ENCODE results near the gene ZNF446.
"Not testable (repeated sequence)": the region's sequence is repeated elsewhere in the genome, so short reads cannot be mapped to it uniquely, and the experiment has no call there.

Gene ZNF446

DNA sequence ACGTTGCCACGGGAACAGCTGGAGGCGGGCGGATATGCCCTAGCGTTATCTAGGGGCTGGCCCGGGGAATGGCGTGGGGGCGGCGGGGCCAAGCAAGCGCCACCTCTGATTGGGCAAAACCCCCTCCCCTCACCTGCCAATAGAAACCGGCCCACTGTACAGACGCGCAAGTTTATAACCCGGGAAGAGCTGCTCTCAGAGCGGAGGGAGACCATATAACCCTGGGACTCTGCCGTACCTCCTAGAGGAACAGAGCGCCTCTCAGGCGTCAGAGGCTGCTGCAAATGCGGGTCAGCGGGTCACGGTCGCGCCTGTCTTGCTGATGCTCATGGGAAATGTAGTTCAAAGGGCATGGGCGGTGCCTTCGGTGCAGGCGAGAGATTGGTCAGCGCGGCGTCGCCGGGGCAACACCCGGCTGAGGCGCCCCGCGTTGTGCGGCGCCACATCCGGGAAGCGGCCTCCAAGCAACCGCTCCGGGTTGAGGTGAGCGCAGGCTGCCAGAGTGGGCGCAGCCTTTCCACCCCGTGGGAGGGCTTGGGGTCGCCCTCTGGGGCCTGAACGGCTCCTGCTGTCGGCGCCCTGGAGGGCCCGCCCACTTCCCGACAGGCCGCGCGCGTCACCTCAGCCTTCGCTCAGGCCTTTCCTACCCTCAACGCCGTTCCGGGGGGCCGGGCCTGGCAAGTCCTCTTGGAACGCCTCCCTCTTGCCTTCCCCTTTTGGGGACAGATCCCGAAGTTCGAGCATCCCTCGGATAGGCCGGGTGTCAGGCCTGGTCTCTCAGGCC, at the start of gene ZNF446:
Gene ZNF446, plus strand, starts transcription at position 639 of the 784 bp plus-strand sequence. CDS start 867 bp downstream, outside the sequence.
- H3K27me3 ChIP-seq (ENCODE audit: insufficient read depth, low read length): no peaks in the 10 kb centered on the region
- peak within 1 kb of the TSS; percentile 79 for H3K27ac ChIP-seq (ENCODE audit: low read depth, low read length)
- H3K36me3 ChIP-seq (ENCODE audit: insufficient read depth, low read length): no peaks in the 10 kb centered on the region
- peak within 1 kb of the TSS; percentile 74 for H2AFZ ChIP-seq (ENCODE audit: low read length, unreplicated experiment)
- H3K4me1 ChIP-seq (ENCODE audit: control insufficient read depth, insufficient read depth, low read length, unreplicated experiment): peaks cover 4% of the 10 kb centered on the region
- peak within 1 kb of the TSS; percentile 87 for H3K4me3 ChIP-seq (ENCODE audit: low read depth, low read length)
- no peaks in the 10 kb centered on the region for H3K79me2 ChIP-seq (ENCODE audit: control insufficient read depth, insufficient read depth, low read length, unreplicated experiment)

DNA sequence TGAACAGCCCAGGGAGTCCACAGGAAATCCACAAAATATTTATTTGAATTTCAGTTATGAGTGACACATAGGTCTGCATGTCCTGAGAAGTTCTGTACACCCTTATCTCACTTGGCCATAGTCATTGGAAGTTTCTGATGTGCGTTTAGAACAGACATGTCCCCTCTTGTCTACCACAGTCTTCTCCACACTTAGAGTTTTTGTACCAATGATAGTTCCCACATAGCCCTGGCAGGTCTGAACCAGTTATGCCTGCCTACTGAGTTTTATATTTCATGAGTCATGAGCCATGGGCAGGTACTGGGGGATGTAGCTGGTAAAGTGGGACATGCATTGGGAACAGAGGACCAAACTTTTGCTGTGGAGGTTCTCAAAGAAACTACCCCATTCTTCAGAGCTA, 47.5 kb upstream of the ZNF446 start:
- Histone ChIP-seq H2AFZ (ENCODE audit: low read length, unreplicated experiment) (no peak overlapping the region), H3K4me3 (ENCODE audit: low read depth, low read length) (no peak overlapping the region), H3K27ac (ENCODE audit: low read depth, low read length) (no peak overlapping the region), H3K36me3 (ENCODE audit: insufficient read depth, low read length) (peaks cover 24% of the 10 kb centered on the region), H3K4me1 (ENCODE audit: control insufficient read depth, insufficient read depth, low read length, unreplicated experiment) (no peaks in the 10 kb centered on the region), H3K27me3 (ENCODE audit: insufficient read depth, low read length) (no peaks in the 10 kb centered on the region), H3K79me2 (ENCODE audit: control insufficient read depth, insufficient read depth, low read length, unreplicated experiment) (no peaks in the 10 kb centered on the region)

DNA sequence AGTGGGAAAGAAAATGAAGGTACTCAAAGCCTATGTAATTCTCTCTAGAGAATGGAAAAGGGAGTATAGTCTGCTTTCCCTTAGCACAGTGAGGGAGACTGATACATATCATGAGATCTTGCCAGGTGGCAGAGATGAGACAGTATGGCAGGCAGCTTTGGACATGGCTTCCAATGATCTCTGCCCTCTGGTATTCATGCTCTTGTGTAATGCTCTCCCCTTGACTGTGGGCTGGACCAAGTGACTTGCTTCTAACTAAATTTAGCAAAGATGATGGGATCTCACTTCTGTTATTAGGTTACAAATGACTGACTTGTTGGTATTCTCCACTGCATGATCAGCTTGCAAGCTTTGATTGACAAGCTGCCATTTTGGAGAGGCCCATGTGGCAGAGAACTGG, 46.4 kb upstream of the ZNF446 start:
- H2AFZ ChIP-seq (ENCODE audit: low read length, unreplicated experiment): no peak overlapping the region
- H3K4me1 ChIP-seq (ENCODE audit: control insufficient read depth, insufficient read depth, low read length, unreplicated experiment): no peaks in the 10 kb centered on the region
- no peaks in the 10 kb centered on the region for H3K79me2 ChIP-seq (ENCODE audit: control insufficient read depth, insufficient read depth, low read length, unreplicated experiment)
- no peak overlapping the region for H3K4me3 ChIP-seq (ENCODE audit: low read depth, low read length)
- H3K27me3 ChIP-seq (ENCODE audit: insufficient read depth, low read length): no peaks in the 10 kb centered on the region
- no peak overlapping the region for H3K27ac ChIP-seq (ENCODE audit: low read depth, low read length)
- peaks cover 35% of the 10 kb centered on the region for H3K36me3 ChIP-seq (ENCODE audit: insufficient read depth, low read length)

DNA sequence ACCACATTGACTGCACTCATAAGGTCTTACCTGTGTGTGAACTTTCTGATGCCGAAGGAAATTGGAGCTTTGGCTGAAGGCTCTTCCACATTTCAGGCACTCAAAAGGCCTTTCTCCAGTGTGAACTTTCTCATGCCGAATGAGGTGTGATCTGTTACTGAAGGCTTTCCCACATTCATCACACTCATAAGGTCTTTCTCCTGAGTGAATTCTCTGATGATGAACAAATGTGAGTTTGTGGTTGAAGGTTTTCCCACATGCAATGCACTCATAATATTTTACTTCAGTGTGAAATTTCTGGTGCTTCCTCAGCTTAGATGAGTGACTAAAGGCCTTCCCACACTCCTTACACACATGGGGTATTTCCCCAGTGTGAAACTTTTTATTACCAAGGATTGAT, 41.9 kb upstream of the ZNF446 start:
- Histone ChIP-seq H3K4me3 (ENCODE audit: low read depth, low read length) (no peak overlapping the region), H3K36me3 (ENCODE audit: insufficient read depth, low read length) (peaks cover 67% of the 10 kb centered on the region), H2AFZ (ENCODE audit: low read length, unreplicated experiment) (no peak overlapping the region), H3K27ac (ENCODE audit: low read depth, low read length) (no peak overlapping the region), H3K79me2 (ENCODE audit: control insufficient read depth, insufficient read depth, low read length, unreplicated experiment) (peaks cover 10% of the 10 kb centered on the region), H3K27me3 (ENCODE audit: insufficient read depth, low read length) (no peaks in the 10 kb centered on the region), H3K4me1 (ENCODE audit: control insufficient read depth, insufficient read depth, low read length, unreplicated experiment) (no peaks in the 10 kb centered on the region)

DNA sequence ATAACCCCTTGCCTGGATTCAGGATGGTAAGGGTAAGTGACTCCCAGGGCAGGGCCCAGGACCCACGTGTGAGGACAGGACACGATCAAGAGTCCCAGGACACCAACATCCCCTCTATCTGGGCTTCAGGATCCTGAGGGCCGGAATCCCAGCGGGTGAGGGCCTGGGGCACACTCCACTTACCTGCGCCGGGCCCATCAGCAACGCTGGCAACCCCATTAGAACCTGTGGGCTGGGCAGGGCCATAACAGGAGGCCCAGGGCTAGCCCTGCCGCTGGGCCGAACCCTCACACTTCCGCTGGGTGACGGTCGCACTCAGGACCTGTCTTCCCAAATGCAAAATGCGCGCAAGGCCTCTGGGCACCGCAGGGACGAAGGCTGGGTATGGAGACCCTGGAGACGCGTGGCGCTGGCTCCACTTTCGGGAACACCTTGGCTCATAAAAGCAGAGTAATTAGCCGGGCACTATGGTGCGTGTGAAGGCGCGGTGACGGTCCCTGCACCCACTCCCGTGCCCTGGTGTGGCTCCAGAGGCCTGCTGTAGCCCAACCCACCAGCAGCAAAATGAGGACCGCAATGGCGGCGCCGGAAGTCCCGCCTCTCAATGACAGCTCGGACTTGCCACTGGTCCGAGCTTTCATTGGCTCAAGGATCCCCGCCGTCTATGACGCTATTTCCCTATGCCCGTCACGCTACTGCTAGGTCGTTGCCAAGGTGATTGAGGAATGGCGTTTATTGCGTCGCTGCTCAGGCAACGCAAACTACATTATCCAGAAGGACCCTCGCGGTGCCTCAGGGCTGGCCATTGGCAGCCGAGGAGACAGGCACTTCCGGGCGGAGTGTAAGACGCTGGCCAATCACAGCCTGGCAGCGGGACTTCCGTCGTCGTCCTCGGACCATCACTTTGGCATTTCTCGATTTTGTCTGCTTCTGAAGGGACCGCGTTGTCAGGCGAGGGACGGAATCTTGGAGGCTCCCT, 36.3 kb upstream of the ZNF446 start, which contains the start of gene ZNF132:
Gene ZNF132, minus strand, starts transcription at position 578 of the 979 bp plus-strand sequence. Its CDS starts 332 bp downstream, at position 246.
- Histone ChIP-seq H3K4me3 (ENCODE audit: low read depth, low read length) (peak within 1 kb of the TSS; percentile 80), H3K36me3 (ENCODE audit: insufficient read depth, low read length) (peaks cover 31% of the 10 kb centered on the region), H3K4me1 (ENCODE audit: control insufficient read depth, insufficient read depth, low read length, unreplicated experiment) (no peaks in the 10 kb centered on the region), H3K27me3 (ENCODE audit: insufficient read depth, low read length) (no peaks in the 10 kb centered on the region), H3K79me2 (ENCODE audit: control insufficient read depth, insufficient read depth, low read length, unreplicated experiment) (peaks cover 15% of the 10 kb centered on the region), H2AFZ (ENCODE audit: low read length, unreplicated experiment) (peak within 1 kb of the TSS; percentile 87), H3K27ac (ENCODE audit: low read depth, low read length) (peak within 1 kb of the TSS; percentile 63)

DNA sequence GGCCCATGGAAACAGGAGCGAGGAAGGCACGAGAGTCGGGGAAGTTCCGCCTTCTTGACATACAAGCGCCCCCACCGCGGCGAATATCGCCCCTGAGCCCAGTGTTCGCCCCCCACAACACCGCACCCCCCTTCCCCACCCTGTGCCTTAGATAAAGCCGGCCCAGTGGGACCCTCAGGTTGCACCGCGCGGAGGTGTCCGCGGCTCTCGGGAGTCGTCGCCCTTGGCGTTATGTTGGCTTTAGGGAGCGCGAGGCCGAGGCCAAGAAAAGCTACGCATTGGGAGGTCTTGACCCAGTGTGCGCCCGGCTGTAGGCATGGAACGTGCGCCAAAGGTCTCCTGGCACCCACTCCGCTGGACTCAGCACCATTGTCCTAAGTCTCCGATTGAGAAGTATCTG, 35.6 kb upstream of the ZNF446 start:
- peak overlapping the region; percentile 80 for H3K4me3 ChIP-seq (ENCODE audit: low read depth, low read length)
- H3K79me2 ChIP-seq (ENCODE audit: control insufficient read depth, insufficient read depth, low read length, unreplicated experiment): peaks cover 15% of the 10 kb centered on the region
- H3K27me3 ChIP-seq (ENCODE audit: insufficient read depth, low read length): no peaks in the 10 kb centered on the region
- H2AFZ ChIP-seq (ENCODE audit: low read length, unreplicated experiment): peak overlapping the region; percentile 87
- H3K36me3 ChIP-seq (ENCODE audit: insufficient read depth, low read length): peaks cover 24% of the 10 kb centered on the region
- H3K27ac ChIP-seq (ENCODE audit: low read depth, low read length): peak overlapping the region; percentile 63
- no peaks in the 10 kb centered on the region for H3K4me1 ChIP-seq (ENCODE audit: control insufficient read depth, insufficient read depth, low read length, unreplicated experiment)

DNA sequence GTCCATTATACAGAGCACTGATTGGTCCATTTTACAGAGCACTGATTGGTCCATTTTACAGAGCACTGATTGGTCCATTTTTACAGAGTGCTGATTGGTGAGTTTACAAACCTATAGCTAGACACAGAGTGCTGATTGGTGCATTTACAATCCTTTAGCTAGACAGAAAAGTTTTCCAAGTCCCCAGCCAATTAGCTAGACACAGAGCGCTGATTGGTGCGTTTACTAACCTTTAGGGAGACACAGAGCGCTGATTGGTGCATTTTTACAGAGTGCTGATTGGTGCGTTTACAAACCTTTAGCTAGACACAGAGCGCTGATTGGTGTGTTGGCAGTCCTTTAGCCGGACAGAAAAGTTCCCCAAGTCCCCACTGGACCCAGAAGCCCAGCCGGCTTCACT, 33.2 kb upstream of the ZNF446 start:
- H3K27ac ChIP-seq (ENCODE audit: low read depth, low read length); H3K36me3 ChIP-seq (ENCODE audit: insufficient read depth, low read length); H3K27me3 ChIP-seq (ENCODE audit: insufficient read depth, low read length); H2AFZ ChIP-seq (ENCODE audit: low read length, unreplicated experiment); H3K4me1 ChIP-seq (ENCODE audit: control insufficient read depth, insufficient read depth, low read length, unreplicated experiment); H3K4me3 ChIP-seq (ENCODE audit: low read depth, low read length): not testable (repeated sequence)
- peaks cover 11% of the 10 kb centered on the region for H3K79me2 ChIP-seq (ENCODE audit: control insufficient read depth, insufficient read depth, low read length, unreplicated experiment)

DNA sequence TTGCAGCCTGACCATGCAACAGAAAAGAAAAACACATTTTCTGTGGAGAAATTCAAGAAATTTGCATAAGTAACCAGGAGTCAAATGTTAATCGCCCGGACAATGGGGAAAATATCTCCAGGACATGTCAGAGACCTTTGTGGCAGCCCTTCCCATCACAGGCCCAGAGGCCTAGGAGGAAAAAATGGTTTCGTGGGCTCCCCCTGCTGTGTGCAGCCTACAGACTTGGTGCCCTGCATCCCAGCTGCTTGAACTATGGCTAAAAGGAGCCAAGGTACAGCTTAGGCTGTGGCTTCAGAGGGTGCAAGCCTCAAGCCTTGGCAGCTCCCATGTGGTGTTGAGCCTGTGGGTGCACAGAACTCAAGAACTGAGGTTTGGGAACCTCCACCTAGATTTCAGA, 27.3 kb upstream of the ZNF446 start:
- H3K4me1 ChIP-seq (ENCODE audit: control insufficient read depth, insufficient read depth, low read length, unreplicated experiment); H3K4me3 ChIP-seq (ENCODE audit: low read depth, low read length); H3K27me3 ChIP-seq (ENCODE audit: insufficient read depth, low read length); H3K36me3 ChIP-seq (ENCODE audit: insufficient read depth, low read length); H3K27ac ChIP-seq (ENCODE audit: low read depth, low read length); H3K79me2 ChIP-seq (ENCODE audit: control insufficient read depth, insufficient read depth, low read length, unreplicated experiment); H2AFZ ChIP-seq (ENCODE audit: low read length, unreplicated experiment): not testable (repeated sequence)

DNA sequence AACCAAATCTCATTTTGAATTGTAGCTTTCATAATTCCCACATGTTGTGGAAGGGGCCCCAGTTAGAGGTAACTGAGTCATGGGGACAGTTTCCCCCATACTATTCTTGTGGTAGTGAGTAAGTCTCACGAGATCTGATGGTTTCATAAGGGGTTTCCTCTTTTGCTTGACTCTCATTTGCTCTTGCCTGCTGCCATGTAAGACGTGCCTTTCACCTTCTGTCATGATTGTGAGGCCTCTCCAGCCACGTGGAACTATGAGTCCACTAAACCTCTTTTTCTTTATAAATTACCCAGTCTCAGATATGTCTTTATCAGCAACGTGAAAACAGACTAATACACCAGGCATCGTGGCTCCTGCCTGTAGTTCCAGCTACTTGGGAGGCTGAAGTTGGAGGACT, 26.2 kb upstream of the ZNF446 start:
- not testable (repeated sequence) for H3K27me3 ChIP-seq (ENCODE audit: insufficient read depth, low read length); H3K79me2 ChIP-seq (ENCODE audit: control insufficient read depth, insufficient read depth, low read length, unreplicated experiment); H3K27ac ChIP-seq (ENCODE audit: low read depth, low read length); H3K36me3 ChIP-seq (ENCODE audit: insufficient read depth, low read length); H3K4me3 ChIP-seq (ENCODE audit: low read depth, low read length); H2AFZ ChIP-seq (ENCODE audit: low read length, unreplicated experiment); H3K4me1 ChIP-seq (ENCODE audit: control insufficient read depth, insufficient read depth, low read length, unreplicated experiment)

DNA sequence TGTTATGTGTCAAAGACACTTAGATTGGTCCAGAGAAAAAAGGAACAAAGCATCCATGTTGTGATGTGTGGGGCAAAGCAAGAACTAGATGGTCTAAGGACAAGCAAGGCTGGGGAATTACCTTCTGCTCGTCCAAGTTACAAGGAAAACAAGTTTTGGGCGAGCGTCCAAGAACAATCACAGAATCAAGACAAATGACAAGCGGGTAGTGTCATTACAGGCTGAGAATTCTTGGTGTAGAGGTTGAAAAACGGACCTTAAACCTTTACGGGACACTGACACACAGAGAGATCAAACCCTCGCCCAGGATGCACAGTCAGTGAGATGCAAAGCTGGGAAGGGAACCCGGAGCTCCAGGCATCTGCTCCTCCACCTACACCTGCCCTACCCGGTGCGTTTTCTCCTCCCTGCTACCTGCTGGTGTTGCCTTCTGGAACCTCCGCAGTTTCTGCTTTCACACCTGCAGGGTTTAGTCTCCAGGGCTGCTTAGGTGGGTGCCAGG, 25.2 kb upstream of the ZNF446 start:
- peak overlapping the region; percentile 82 for H3K4me3 ChIP-seq (ENCODE audit: low read depth, low read length)
- H2AFZ ChIP-seq (ENCODE audit: low read length, unreplicated experiment): peak overlapping the region; percentile 88
- H3K36me3 ChIP-seq (ENCODE audit: insufficient read depth, low read length): no peaks in the 10 kb centered on the region
- H3K79me2 ChIP-seq (ENCODE audit: control insufficient read depth, insufficient read depth, low read length, unreplicated experiment): no peaks in the 10 kb centered on the region
- H3K4me1 ChIP-seq (ENCODE audit: control insufficient read depth, insufficient read depth, low read length, unreplicated experiment): no peaks in the 10 kb centered on the region
- H3K27ac ChIP-seq (ENCODE audit: low read depth, low read length): no peak overlapping the region
- peaks cover 3% of the 10 kb centered on the region; the same call in 1 of the 2 replicates for H3K27me3 ChIP-seq (ENCODE audit: insufficient read depth, low read length)

Measured in ACC112 (cell line).